Psoas muscle (tissue), 8 donors: ENCODE results near the gene ZNHIT2. TPM values are rescaled to one million over a fixed set of nuclear protein-coding genes. Genes with fewer than 3 reads are reported as not detected.
A peak's percentile ranks its signal among the peaks of the same experiment; 100 is the strongest.

ENCODE experiments used
- ATAC-seq, 4 donors: fragments of 200-7000 bp; cut with Tn5 transposase; one replicate each; pipeline ENCODE4 v1.9.1; 2020; ENCODE audit warnings: moderate library complexity in 3 of 4, mild to moderate bottlenecking in 2 of 4
- DNase-seq, 2 donors: peaks; one replicate each; pipeline ENCODE4 v3.0.0-alpha.2; 2020
- H3K27ac ChIP-seq: fragments of 200-600 bp; one replicate; pipeline ENCODE4 v1.8.0; 2022
- H3K27me3 ChIP-seq, 3 donors: fragments of 200-600 bp in 1 of 3; one replicate each; pipeline versions ENCODE4 v1.6.1 to v1.8.0; 2013 to 2022; ENCODE audit warnings: low read length in 2 of 3, mild to moderate bottlenecking in 2 of 3, moderate library complexity in 1 of 3; ENCODE audit not compliant: insufficient read depth in 3 of 3
- H3K36me3 ChIP-seq, 2 donors: fragments of 200-600 bp in 1 of 2; one replicate each; pipeline versions ENCODE4 v1.6.1 to v1.8.0; 2013 to 2022; ENCODE audit warnings: low read depth in 1 of 2, mild to moderate bottlenecking in 1 of 2, moderate library complexity in 1 of 2; ENCODE audit not compliant: insufficient read depth in 1 of 2
- H3K4me1 ChIP-seq: fragments of 200-600 bp; one replicate; pipeline ENCODE4 v1.8.0; 2022
- H3K4me3 ChIP-seq: fragments of 200-600 bp; one replicate; pipeline ENCODE4 v1.8.0; 2022; ENCODE audit warnings: mild to moderate bottlenecking
- H3K9me3 ChIP-seq: fragments of 200-600 bp; one replicate; pipeline ENCODE4 v1.8.0; 2022
- WGBS, 3 donors: extraction: QIAGEN DNeasy Blood & Tissue Kit; methylation state at CpG; one replicate each; pipeline versions ENCODE4 v1.1.6 to v1.1.7; 2013; 5-methylcytosine and 5-hydroxymethylcytosine counted together
- intact Hi-C, 2 donors: fragments of 100-400 bp; cut with DNase I; formaldehyde crosslinking; loops; one replicate each; pipeline versions ENCODE4 v1.11.0 to v1.14.2; 2022
- long read RNA-seq, 2 donors: library from polyadenylated mRNA; unstranded; transcript quantifications; one replicate each; pipeline ENCODE4 v2.0.0, GENCODE V29; 2021
- polyA plus RNA-seq, 3 donors: library from polyadenylated mRNA; stranded (reverse); fragments of 200-250 nt; gene quantifications; one replicate each; pipeline ENCODE4 v1.2.3, GENCODE V29; 2013
- total RNA-seq, 4 donors: library from RNA; stranded (reverse); fragmentation: NEBNext Ultra II Directional in 2 of 4; extraction: Animal tissue kit (Norgen Biotek cat#: 25700) in 2 of 4; gene quantifications; one replicate each; pipeline versions ENCODE4 v1.2.1 to v1.2.4, GENCODE V29; 2021 to 2023
- TF ChIP-seq, protein P1 (sequence below): fragments of 200-600 bp; IDR thresholded peaks from one replicate; pipeline ENCODE4 v1.8.0; 2022; ENCODE audit warnings: antibody characterized with exemption
- donor health status: healthy with polysubstance abuse.
- donor health status: DM: no; HTN: no; CAD: no; lungs with moderate emphysema.
- donor health status: Bipolar disorder and iron deficiency.
- donor health status: healthy.
- donor health status: DM: yes; HTN: yes; CAD: no.
- donor health status: DM: no; HTN: no; CAD: no.
- donor health status: DM: no; HTN: no; CAD: no.
- donor health status: DM: yes; HTN: yes; CAD: no.

Gene ZNHIT2
- total RNA-seq, result 10 to 100 TPM in 2 of 4 donors, 1 to 10 TPM in 2; 8.6 to 16.1 (median 10.2) TPM
- polyA plus RNA-seq, result 10 to 100 TPM; 21.7 to 25.7 (median 24.9) TPM
- long read RNA-seq, donor 1, transcript ZNHIT2-201 (1 exons, 1,306 nt), result major isoform, 8 of 8 reads
- long read RNA-seq, donor 1, partial matches to known transcripts, result 0 of 8 reads
- long read RNA-seq, donor 1, other reads (novel, unspliced or antisense), result 0 of 8 reads
- long read RNA-seq, donor 2, transcript ZNHIT2-201 (1 exons, 1,306 nt), result major isoform, 32 of 32 reads
- long read RNA-seq, donor 2, partial matches to known transcripts, result 0 of 32 reads
- long read RNA-seq, donor 2, other reads (novel, unspliced or antisense), result 0 of 32 reads

DNA sequence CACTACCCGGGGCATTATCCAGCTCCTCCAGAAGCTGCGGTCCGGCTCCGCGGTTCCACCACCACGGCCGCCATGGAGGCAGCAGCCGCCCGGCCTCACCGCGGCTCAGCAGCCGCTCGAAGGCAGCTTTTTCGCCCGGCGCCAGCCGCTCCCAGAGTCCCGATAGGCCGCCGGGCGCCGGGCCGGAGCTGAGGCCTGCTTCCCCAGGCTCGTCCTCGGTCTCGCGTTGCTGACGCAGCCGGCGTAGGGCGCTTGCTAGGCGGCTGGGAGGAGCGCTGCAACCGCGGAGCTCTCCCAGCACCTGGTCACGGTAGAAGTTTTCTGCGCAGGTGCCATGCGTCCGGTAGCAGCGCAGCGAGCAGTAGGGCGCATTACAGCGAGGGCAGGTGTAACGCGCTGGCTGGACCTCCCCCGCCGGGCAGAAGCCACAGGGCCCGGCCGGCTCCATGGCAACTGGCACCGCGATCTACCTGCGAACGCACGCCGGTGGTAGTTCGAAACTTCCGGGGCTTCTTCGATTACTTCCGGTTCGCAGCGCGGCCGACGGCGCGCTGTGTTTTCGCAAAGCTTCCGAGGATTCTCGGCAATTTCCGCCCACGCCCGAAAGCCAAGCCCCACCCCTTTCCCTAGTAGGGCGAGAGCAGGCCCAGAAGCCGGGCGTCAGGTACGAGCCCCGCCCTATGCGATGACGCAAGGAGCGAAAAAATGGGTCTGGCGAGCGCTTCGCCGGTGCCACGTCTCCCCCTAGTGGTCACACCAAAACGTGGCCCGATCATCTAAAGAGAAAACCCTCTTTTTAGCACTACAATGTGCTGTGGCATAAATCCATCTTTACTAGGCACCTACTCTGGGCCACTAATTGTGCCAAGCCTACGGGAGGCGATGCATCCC is at the start of gene ZNHIT2:
TSS of gene ZNHIT2 (minus strand) at position 496 of the 891 bp plus-strand sequence. CDS start at position 448, 48 bp downstream.
- Histone ChIP-seq H3K4me1 (peaks cover 28% of the 10 kb centered on the region), H3K27ac (peak within 1 kb of the TSS; percentile 81), H3K27me3 (no peaks in the 10 kb centered on the region), H3K9me3 (no peaks in the 10 kb centered on the region), H3K4me3 (peak within 1 kb of the TSS; percentile 79), H3K36me3 (peaks cover 10 to 47% of the 10 kb centered on the region in 2 donors)
- TF ChIP-seq, protein P1, sequence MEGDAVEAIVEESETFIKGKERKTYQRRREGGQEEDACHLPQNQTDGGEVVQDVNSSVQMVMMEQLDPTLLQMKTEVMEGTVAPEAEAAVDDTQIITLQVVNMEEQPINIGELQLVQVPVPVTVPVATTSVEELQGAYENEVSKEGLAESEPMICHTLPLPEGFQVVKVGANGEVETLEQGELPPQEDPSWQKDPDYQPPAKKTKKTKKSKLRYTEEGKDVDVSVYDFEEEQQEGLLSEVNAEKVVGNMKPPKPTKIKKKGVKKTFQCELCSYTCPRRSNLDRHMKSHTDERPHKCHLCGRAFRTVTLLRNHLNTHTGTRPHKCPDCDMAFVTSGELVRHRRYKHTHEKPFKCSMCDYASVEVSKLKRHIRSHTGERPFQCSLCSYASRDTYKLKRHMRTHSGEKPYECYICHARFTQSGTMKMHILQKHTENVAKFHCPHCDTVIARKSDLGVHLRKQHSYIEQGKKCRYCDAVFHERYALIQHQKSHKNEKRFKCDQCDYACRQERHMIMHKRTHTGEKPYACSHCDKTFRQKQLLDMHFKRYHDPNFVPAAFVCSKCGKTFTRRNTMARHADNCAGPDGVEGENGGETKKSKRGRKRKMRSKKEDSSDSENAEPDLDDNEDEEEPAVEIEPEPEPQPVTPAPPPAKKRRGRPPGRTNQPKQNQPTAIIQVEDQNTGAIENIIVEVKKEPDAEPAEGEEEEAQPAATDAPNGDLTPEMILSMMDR, result peak; percentile 93
- DNase-seq (peak; percentile 99 to 100), ATAC-seq (peak; percentile 86 to 88 (median 87))
- intact Hi-C loops, result loop anchor here in 1 of 2 donors (1.0 to 10.0 kb wide), 2 partner anchors 104 to 273 kb away; partner anchors contain the start of gene CDC42BPG
- WGBS, 3 donors, result 0% methylated on average over 83 to 89 of the region's 89 CpGs

DNA sequence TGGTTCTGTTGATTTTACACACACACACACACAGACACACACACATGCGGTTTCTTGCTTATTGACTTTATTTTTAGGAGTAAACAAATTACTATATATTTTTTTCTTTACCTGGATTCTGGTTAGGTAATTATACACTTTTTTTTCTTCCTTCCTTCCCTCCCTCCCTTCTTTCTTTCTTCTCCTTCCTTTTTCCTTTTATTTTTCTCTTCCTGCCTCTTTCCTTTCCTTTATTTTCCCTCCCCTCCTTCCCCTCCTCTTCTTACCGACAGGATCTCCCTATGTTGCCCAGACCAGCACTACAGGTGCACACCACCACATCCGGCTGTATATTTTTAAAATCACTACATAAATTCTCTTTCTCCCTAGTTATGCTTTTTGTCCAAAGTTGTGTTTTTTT is 49.4 kb upstream of the ZNHIT2 start:
- Histone ChIP-seq H3K27me3 (no peaks in the 10 kb centered on the region), H3K36me3 (no peaks in the 10 kb centered on the region), H3K9me3 (no peaks in the 10 kb centered on the region), H3K27ac (no peak overlapping the region), H3K4me3 (no peak overlapping the region), H3K4me1 (no peaks in the 10 kb centered on the region)
- intact Hi-C loops, result no loop called here
- ATAC-seq (no peak), DNase-seq (no peak)
- TF ChIP-seq, protein P1, result no peak
- WGBS, 3 donors, result 90 to 94% (median 90%) methylated on average over 3 of the region's 3 CpGs

DNA sequence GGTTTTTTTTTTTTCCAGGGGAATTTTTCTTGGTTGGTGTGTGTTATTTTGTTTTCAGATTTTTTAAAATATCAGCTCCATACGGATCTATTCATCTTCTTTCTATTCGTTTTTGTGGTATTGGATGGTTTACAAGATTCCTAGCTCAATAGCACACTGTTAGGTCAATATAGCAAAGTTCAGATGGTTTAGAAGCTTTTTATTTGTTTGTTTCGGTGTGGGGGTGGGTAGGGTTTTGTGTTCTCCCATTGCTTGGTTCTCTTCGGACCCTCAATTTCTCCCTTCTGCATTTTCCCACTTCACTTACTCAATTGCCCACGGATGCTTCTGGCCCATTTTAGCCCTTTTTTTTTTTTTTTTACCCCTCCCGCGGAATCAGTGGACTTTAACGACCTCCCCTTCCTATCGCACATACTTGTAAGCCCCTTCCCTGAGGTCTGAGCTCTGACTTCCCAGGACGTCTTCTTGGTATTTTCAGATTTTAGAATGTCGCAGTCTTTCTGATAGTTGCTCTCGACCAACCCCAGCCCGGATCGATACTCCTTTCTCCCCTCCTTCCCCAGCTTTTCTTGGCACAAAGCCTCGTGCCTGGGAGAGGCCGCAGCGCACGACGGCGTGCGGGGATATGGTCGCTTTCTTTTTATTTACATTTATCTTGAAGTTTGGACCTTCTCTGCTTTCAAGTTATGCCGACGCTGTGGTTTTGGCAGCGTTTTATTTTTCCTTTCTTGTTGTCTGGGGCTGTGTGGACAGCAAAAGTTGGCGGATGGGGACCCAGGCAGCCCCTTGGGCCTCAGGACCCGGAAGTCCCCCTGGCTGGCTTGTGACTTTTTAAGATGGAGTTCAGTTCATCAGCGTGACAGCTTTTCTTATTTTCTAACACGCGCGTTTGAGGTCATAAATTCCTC is 48.2 kb upstream of the ZNHIT2 start:
- intact Hi-C loops, result no loop called here
- Histone ChIP-seq H3K27me3 (no peaks in the 10 kb centered on the region), H3K27ac (no peak overlapping the region), H3K4me3 (peak overlapping the region; percentile 50), H3K4me1 (no peaks in the 10 kb centered on the region), H3K9me3 (no peaks in the 10 kb centered on the region), H3K36me3 (no peaks in the 10 kb centered on the region)
- TF ChIP-seq, protein P1, result no peak
- DNase-seq (no peak), ATAC-seq (no peak)
- 46 to 55% (median 48%) methylated on average over 31 of the region's 31 CpGs for WGBS, 3 donors

DNA sequence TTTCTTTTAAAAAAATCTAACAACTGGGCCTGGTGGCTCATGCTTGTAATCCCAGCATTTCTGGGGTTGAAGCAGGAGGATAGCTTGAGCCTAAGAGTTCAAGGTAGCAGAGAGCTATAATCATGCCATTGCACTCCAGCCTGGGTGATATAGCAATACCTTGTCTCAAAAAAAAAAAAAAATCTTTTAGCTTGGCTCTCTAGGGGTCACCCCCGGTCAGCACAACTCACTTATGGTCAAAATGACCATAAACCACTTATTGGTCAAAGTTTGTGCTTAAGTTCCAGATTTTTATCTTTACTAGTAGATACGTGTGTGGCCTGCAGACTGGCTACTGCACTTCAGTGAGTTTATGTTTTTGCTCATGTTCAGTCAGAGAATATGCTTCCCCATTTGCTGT is 46.2 kb upstream of the ZNHIT2 start:
- Histone ChIP-seq H3K36me3 (no peaks in the 10 kb centered on the region), H3K4me3 (no peak overlapping the region), H3K27ac (no peak overlapping the region), H3K4me1 (no peaks in the 10 kb centered on the region), H3K9me3 (no peaks in the 10 kb centered on the region), H3K27me3 (no peaks in the 10 kb centered on the region)
- DNase-seq (no peak), ATAC-seq (no peak)
- 77 to 80% (median 79%) methylated on average over 2 of the region's 2 CpGs for WGBS, 3 donors
- TF ChIP-seq, protein P1, result no peak
- intact Hi-C loops, result no loop called here
